KOPT-K1 (cell line): ENCODE measurements around the gene YTHDC1.
"Not testable (repeated sequence)": the region's sequence is repeated elsewhere in the genome, so short reads cannot be mapped to it uniquely, and the experiment has no call there.

Experiments
- H3K27ac ChIP-seq: fragments of 200-600 bp; sonication (generic); 2 replicates; pipeline ENCODE4 v1.5.1; 2016; ENCODE audit warnings: antibody characterized with exemption, mild to moderate bottlenecking, low read depth, low read length; ENCODE audit not compliant: poor library complexity, severe bottlenecking
- H3K36me3 ChIP-seq: fragments of 200-600 bp; sonication (generic); 2 replicates; pipeline ENCODE4 v1.5.1; 2017; ENCODE audit warnings: antibody characterized with exemption, mild to moderate bottlenecking, low read length, moderate library complexity; ENCODE audit not compliant: insufficient read depth
- H3K9me3 ChIP-seq: fragments of 200-600 bp; sonication (generic); 2 replicates; pipeline ENCODE4 v1.5.1; 2017; ENCODE audit warnings: antibody characterized with exemption, low read length, mild to moderate bottlenecking; ENCODE audit not compliant: insufficient read depth, poor library complexity, severe bottlenecking

The YTHDC1 gene

DNA sequence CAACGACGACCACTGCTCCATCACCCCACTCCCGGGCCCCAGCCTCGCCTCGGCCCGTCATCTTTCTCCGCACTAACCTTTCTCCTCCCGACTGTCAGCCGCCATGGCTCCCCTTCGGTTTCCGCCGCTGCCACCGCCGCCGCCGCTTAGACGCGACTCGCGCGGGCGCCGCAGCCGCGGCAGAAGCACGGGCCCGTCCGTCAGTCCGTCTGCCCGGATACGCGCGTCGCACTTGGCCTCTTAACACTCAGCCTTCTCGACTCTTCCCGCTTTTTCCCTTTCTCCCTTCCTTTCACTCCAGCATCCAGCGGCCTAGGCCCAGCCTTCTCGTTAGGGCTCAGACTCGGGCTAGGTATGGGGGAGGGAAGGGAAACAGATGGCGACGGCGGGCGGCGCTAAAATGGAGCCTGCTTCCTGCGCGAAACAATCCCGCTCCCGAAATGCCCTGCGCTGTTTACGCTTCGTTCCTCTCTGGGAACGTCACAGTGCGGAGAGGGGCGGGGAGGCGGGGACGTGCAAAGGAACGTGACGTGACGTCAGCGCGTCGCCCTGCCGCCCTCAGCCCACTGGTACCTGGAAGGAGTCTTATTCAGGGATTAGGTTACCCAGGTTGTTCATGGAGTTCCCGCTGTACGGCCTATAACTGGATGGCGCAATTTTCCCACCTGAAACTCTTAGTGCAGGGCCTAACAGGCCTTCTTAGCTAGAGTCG, at the start of gene YTHDC1:
TSS of gene YTHDC1 (minus strand) at position 442 of the 712 bp plus-strand sequence. CDS start at position 105, 337 bp downstream.
- H3K27ac ChIP-seq = peak within 1 kb of the TSS; percentile 94
- H3K9me3 ChIP-seq = no peaks in the 10 kb centered on the region
- peaks cover 16% of the 10 kb centered on the region for H3K36me3 ChIP-seq

DNA sequence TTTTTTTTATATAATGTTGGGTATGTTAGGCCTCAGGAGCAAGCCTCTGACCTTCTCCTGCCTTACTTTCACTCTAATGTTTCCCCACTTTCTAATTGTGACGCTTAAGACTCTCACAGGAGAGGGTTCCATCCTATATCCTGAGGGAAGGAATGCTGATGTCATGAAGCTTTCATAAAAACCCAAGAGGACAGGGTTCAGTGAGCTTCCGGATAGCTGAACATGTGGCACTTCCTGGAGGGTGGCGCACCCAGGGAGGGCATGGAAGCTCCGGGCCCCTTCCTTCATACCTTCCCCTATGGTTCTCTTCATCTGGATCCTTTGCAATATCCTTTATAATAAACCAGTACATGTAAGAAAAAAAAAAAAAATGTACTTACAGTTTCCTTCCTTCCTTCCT, 49.4 kb upstream of the YTHDC1 start:
- no peak overlapping the region for H3K27ac ChIP-seq
- H3K36me3 ChIP-seq = no peaks in the 10 kb centered on the region
- no peaks in the 10 kb centered on the region for H3K9me3 ChIP-seq

DNA sequence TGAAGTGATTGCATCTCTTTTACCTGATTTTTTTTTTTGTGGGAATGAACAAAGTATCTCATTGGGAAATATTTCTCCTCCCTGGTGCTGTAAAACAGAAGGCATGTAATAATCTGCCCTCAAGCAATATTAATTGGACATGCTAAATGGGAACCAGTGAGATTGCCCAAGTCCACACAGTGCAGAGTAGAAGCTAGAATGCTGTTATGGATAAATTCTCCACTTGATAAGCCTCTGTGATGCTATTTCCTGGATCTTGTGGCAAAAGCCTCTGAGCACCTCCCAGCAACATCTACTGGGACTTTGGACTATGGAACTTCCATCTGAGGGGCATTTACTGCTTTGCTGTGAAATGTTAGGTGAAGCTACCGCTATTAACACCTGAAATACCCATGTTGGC, 46.9 kb upstream of the YTHDC1 start:
- no peak overlapping the region for H3K27ac ChIP-seq
- no peaks in the 10 kb centered on the region for H3K36me3 ChIP-seq
- H3K9me3 ChIP-seq = no peaks in the 10 kb centered on the region

DNA sequence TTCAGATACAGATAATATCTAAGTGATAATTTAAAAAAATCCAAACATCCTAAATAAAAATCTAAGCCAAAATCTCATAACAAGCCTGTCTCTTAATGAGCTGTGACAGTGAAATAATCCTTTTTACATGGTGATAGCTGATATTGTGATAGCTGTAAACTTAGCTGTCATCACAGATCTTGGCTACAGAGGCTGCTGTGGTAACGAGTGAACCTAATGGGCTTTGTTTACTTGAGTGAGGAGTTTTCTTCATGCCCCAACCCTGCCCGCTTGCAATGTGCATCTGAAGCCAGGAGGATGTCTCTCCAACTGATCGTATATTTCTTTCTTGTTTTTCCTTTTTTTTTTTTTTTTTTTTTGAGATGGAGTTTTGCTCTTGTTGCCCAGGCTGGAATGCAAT, 41.5 kb upstream of the YTHDC1 start:
- H3K9me3 ChIP-seq = no peaks in the 10 kb centered on the region
- no peaks in the 10 kb centered on the region for H3K36me3 ChIP-seq
- H3K27ac ChIP-seq = no peak overlapping the region

DNA sequence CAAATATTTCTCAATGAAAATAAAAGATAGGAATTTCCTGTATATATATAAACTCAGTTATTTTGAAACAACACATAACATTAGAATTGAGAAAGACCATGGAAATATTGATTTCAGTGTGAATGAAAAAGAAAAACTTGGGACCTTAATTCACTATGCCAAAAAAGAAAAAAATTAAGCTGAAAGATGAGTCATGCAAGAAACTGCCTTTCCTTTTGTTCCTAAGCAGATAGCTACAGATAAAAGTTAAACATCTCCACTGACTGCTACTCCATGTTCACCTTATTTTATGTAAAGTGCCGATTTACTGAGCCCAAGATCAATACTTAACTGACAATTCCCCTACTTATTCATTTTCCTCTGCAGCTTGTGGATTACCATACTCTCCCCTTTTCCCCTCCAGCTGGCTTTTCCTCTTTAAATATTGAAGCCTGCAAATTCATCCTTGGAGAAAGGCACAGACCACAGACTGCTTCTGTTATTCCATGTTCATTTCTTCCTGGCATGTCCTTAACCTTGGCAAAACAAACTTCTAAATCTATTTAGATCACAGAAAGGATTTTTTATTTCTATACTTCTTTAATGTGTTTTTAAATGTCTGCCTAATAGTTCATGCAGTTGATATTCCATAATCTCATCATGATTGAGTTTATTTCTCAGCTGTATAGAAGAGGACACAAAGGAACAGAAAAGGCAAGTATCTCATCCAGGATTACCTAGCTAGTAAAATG, 40.5 kb upstream of the YTHDC1 start:
- Histone ChIP-seq H3K9me3 (no peaks in the 10 kb centered on the region), H3K36me3 (no peaks in the 10 kb centered on the region), H3K27ac (no peak overlapping the region)

GRCh38 chr4:68389386-68389913, 39.6 kb upstream of the YTHDC1 start:
- not testable (repeated sequence) for H3K27ac ChIP-seq

DNA sequence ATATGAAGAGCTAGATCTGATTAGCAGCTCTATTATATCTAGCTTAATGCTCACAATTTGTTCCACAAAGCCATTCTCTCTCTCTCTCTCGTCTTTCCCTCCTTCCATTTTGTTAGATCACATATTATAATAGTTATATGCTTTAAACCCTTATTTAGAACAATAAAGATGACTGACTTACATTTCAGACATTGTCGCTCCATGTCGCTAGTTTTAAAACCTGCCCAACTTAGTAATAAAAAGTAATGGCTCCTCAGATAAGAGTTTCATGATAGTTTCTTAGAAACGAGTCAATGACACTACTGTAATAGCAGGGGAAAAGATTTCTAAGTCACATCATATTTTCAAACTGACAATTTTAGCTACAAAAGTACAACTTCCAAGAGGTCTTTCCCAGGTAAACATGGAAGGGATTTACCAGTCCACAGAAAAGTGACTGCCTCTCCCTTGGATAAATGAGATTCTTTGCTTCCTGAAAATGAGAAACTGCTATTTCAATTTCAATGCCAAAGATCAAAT, 38.5 kb upstream of the YTHDC1 start:
- Histone ChIP-seq H3K9me3 (no peaks in the 10 kb centered on the region), H3K36me3 (no peaks in the 10 kb centered on the region), H3K27ac (no peak overlapping the region)

More at GRCh38 chr4:68389386-68389913, 39.6 kb upstream of the YTHDC1 start:
- H3K36me3 ChIP-seq, H3K9me3 ChIP-seq: not testable (repeated sequence)

DNA sequence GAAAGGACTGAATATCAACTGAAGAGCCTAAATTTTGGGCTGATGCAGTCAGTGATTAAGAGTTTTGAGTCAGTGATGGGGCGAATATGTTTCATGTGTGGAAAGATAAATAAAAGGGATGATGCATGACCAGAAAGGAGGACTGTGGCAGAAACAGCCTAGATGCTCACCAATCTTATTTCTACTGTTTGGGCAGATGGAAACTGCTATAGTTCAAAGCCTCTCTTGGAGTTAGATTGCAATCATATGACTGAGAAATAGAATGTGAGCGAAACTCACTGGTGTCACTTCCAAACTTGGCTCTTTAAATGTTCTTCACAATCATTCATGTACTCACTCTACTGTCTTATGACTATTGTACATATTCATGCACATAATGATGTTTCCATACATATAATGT, 35.4 kb upstream of the YTHDC1 start:
- Histone ChIP-seq H3K36me3 (no peaks in the 10 kb centered on the region), H3K27ac (no peak overlapping the region)

GRCh38 chr4:68383115-68383514, 33.2 kb upstream of the YTHDC1 start:
- no peaks in the 10 kb centered on the region for H3K36me3 ChIP-seq
- no peaks in the 10 kb centered on the region for H3K9me3 ChIP-seq
- no peak overlapping the region for H3K27ac ChIP-seq

More for the DNA sequence above, 35.4 kb upstream of the YTHDC1 start:
- no peaks in the 10 kb centered on the region for H3K9me3 ChIP-seq

- no peak overlapping the region for H3K27ac ChIP-seq
- no peaks in the 10 kb centered on the region for H3K9me3 ChIP-seq
- no peaks in the 10 kb centered on the region for H3K36me3 ChIP-seq
These were observed 28.3 kb upstream of the YTHDC1 start for GRCh38 chr4:68378226-68378625.

DNA sequence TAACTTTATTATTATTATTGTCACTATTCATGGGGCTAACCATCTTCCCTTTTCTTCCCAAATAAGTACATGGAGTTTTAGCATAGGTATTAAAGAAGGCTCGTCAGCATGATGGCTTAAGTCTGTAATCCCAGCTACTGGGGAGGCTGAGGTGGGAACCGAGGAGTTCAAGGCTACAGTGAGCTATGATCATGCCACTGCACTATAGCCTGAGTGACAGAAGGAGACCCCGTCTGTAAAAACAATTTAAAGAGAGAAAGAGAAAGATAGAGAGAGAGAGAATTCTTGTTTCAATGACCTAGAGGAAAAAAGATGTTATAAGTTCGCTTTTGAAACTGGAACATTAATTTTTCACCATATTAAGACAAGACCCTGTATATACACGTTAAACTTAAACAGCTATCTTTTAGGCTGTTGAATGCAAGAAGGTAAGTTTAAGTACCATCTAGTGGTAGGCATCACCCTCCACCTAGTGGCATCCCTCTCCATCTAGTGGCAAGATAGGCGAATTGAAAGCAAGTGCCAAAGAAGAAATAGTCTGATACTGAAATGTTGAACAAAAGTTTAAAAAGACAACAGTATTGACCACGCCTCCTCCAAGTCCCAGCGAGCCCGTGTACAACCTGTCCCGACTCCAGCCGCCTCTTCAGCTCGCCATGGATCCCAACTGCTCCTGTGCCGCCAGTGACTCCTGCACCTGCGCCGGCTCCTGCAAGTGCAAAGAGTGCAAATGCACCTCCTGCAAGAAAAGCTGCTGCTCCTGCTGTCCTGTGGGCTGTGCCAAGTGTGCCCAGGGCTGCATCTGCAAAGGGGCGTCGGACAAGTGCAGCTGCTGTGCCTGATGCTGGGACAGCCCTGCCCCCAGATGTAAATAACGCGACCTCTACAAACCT, 26.0 kb upstream of the YTHDC1 start:
- H3K9me3 ChIP-seq = no peaks in the 10 kb centered on the region
- H3K27ac ChIP-seq = no peak overlapping the region
- no peaks in the 10 kb centered on the region for H3K36me3 ChIP-seq

DNA sequence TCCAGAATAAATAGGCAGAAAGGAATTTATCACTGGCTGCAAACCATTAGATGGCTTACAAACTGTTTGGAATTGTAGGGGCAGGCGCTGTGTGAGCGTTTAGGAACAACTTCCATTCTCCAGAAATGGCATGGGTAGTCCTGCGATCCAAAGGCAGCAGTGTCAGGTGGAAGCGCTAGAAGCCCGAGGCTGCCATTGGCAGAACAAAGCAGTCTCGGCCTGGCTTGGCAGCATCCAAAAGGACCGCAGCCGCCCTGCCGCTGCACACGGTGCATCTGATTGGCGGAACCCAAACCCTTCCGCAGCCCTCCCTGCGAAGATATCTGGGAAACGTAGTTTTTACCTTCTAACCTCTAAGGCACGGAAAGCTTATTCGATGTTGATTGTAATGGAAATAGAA, 23.6 kb upstream of the YTHDC1 start:
- no peaks in the 10 kb centered on the region for H3K9me3 ChIP-seq
- H3K27ac ChIP-seq = no peak overlapping the region
- H3K36me3 ChIP-seq = no peaks in the 10 kb centered on the region

- Histone ChIP-seq H3K27ac (no peak overlapping the region), H3K36me3 (no peaks in the 10 kb centered on the region), H3K9me3 (no peaks in the 10 kb centered on the region)
These were observed 22.7 kb upstream of the YTHDC1 start for GRCh38 chr4:68372588-68372987.

DNA sequence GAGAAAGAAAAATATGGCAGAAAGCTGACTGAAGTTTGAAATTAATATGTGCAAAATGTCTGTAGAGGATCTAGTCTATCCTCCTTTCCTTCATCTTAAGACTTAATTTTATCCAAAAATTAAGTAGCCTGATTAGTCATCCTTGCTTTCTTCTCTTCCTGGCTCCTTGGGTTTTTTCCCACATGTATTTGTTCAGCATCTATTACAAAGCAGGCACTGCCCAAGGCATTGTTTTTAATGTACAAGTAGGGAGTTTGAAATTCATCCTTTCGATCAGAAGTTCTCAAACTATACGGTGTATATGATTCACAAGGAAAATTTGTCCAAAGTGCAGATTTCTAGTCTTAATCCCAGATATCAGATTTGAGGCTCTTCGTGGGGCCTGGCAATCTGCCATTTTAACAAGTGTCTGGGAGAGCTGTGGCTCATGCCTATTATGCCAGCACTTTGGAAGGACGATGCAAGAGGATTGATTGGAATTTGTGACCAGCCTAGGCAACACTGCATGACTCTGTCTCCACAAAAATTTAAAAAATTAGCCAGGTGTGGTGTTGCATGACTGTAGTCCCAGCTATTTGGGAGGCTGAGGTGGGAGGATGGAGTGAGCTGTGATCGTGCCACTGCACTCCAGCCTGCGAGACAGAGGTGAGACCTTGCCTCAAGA, 19.4 kb upstream of the YTHDC1 start:
- H3K27ac ChIP-seq = no peak overlapping the region

More for the DNA sequence above, 19.4 kb upstream of the YTHDC1 start:
- Histone ChIP-seq H3K36me3 (no peaks in the 10 kb centered on the region), H3K9me3 (peaks cover 11% of the 10 kb centered on the region)
